ENCODE results near the gene LY86. TPM values are rescaled to one million over a fixed set of nuclear protein-coding genes. Genes with fewer than 3 reads are reported as not detected.
A peak's percentile ranks its signal among the peaks of the same experiment; 100 is the strongest.

LY86 gene
- polyA plus RNA-seq, 4 donors = 2.8 to 3.4 (median 3.0) TPM; not detected in 1

DNA sequence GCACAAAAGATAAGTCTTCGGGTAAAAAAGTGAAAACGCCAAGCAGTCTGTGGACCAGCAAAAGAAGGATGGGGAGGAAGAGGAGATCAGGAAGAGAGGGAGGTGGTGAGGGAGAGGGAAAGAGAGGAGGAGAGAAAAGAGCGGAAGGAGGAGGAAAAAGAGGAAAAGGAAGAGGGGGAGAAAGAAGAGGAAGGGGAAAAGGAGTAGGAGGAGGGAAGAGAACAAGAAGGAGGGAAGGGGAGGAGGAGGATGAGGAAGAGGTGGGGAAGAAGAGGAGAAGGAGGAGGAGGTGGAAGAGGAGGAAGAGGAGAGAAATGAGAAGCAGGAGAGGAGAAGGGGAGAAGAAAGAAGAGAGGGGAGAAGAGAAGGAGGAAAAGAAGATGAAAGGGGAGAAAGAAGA lies 6.5 kb downstream of the LY86 start:
- no peaks in the 10 kb centered on the region for H3K36me3 ChIP-seq (ENCODE audit: control insufficient read depth in 3 of 3, insufficient read depth in 2 of 3, low read depth in 1 of 3, low read length in 3 of 3)
- H3K4me1 ChIP-seq (ENCODE audit: control insufficient read depth in 3 of 3, insufficient read depth in 2 of 3, low read depth in 1 of 3, low read length in 2 of 3) = no peaks in the 10 kb centered on the region
- no peak overlapping the region for H3K4me3 ChIP-seq (ENCODE audit: low read depth in 1 of 3, low read length in 3 of 3)
- no peak for DNase-seq
- 92 to 97% (median 93%) methylated on average over 3 of the region's 3 CpGs for WGBS, 3 donors
- no peaks in the 10 kb centered on the region for H3K9me3 ChIP-seq (ENCODE audit: control insufficient read depth in 2 of 2, insufficient read depth in 1 of 2, low read depth in 1 of 2, low read length in 1 of 2)
- H3K27me3 ChIP-seq (ENCODE audit: control insufficient read depth in 3 of 3, insufficient read depth in 3 of 3, low read length in 3 of 3) = no peaks in the 10 kb centered on the region
- no peak for FAIRE-seq
- H3K27ac ChIP-seq (ENCODE audit: low read depth in 1 of 3, low read length in 2 of 3) = no peak overlapping the region

DNA sequence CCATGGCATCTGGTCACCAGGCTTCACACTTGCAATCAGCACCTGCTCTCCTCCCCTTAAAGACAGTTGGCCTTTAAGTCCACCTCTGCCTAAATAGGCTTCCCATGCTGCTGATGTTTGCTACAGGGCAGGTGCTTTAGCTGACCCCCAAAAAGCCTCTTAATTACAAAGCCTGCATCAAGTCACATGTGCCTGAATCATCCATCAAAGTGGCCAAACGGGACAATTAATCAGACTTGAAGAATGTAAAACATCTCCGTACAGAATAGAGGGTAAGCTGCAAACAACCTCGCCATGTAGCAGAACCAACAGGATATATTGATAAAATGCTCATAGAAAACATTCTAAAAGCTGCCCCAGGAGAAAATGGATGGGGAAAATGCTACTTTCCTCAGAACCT lies 7.4 kb downstream of the LY86 start:
- FAIRE-seq (no peak), DNase-seq (no peak)
- Histone ChIP-seq H3K27me3 (ENCODE audit: control insufficient read depth in 3 of 3, insufficient read depth in 3 of 3, low read length in 3 of 3) (no peaks in the 10 kb centered on the region), H3K9me3 (ENCODE audit: control insufficient read depth in 2 of 2, insufficient read depth in 1 of 2, low read depth in 1 of 2, low read length in 1 of 2) (no peaks in the 10 kb centered on the region), H3K4me3 (ENCODE audit: low read depth in 1 of 3, low read length in 3 of 3) (no peak overlapping the region), H3K4me1 (ENCODE audit: control insufficient read depth in 3 of 3, insufficient read depth in 2 of 3, low read depth in 1 of 3, low read length in 2 of 3) (no peaks in the 10 kb centered on the region), H3K36me3 (ENCODE audit: control insufficient read depth in 3 of 3, insufficient read depth in 2 of 3, low read depth in 1 of 3, low read length in 3 of 3) (no peaks in the 10 kb centered on the region), H3K27ac (ENCODE audit: low read depth in 1 of 3, low read length in 2 of 3) (no peak overlapping the region)
- WGBS, 3 donors = 65 to 73% (median 67%) methylated on average over 3 of the region's 3 CpGs

DNA sequence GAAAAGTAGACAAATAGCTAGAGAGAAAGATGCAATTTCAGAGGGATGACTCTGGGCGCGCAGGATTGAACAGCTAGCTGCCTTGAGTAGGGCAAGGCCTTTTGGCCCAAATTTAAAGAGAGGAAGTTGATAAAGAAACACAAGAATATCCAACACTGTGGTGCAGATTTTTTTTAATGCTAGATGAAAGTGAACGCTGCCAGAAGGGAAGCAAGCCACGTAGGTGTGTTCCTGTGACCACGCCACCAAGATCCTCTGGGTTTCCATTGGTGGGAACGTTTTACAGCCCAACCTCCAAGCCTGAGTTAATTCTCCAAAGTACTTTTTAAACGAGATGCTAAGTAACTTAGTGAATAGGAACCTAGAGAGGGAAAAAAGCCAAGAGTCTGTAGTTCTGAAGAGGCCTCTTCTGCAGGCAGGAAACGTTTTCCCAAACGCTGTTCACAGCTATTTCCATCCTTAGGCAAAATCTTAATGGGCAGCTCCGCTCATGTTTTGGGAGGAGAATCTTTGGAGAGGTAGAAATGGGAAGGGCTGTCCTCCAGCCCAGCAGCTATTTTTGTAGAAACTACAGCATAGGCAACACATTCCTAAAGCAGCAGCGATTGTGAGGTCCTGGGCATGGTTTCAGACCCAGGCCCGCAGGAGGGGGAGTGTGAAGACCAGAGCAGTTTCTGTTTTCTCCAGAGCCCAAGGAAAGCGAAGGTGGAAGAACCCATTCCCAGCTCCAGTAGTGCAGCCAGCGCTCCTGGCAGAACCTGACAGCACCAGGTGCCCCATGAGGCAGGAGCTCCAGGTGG lies 8.2 kb downstream of the LY86 start:
- DNase-seq (no peak), FAIRE-seq (no peak)
- Histone ChIP-seq H3K4me1 (ENCODE audit: control insufficient read depth in 3 of 3, insufficient read depth in 2 of 3, low read depth in 1 of 3, low read length in 2 of 3) (no peaks in the 10 kb centered on the region), H3K4me3 (ENCODE audit: low read depth in 1 of 3, low read length in 3 of 3) (no peak overlapping the region), H3K27me3 (ENCODE audit: control insufficient read depth in 3 of 3, insufficient read depth in 3 of 3, low read length in 3 of 3) (no peaks in the 10 kb centered on the region), H3K27ac (ENCODE audit: low read depth in 1 of 3, low read length in 2 of 3) (peak overlapping the region in 1 of 3 donors; percentile 30), H3K9me3 (ENCODE audit: control insufficient read depth in 2 of 2, insufficient read depth in 1 of 2, low read depth in 1 of 2, low read length in 1 of 2) (no peaks in the 10 kb centered on the region), H3K36me3 (ENCODE audit: control insufficient read depth in 3 of 3, insufficient read depth in 2 of 3, low read depth in 1 of 3, low read length in 3 of 3) (no peaks in the 10 kb centered on the region)
- 61 to 71% (median 70%) methylated on average over 14 of the region's 14 CpGs for WGBS, 3 donors

DNA sequence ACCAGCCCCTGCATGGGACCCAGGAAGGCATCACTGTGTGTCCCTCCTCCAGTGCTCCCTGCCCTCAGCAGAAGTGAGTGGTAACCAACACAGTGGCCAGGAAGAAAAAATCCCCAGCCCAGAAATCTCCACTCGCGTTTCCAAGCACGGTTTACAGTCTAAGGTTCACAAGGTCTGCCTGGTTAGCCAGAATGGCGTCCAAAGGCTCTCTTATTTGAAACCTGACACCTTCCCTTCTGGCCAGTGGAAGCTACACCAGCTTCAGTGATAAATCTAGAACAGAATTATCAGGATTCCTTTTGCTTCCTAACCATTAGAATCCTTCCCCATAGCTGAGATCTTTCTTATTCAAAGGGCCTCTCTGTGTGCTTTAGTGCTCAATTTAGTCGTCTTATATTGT lies 9.2 kb downstream of the LY86 start:
- 35 to 54% (median 43%) methylated on average over 5 of the region's 5 CpGs for WGBS, 3 donors
- H3K4me3 ChIP-seq (ENCODE audit: low read depth in 1 of 3, low read length in 3 of 3) = no peak overlapping the region

DNA sequence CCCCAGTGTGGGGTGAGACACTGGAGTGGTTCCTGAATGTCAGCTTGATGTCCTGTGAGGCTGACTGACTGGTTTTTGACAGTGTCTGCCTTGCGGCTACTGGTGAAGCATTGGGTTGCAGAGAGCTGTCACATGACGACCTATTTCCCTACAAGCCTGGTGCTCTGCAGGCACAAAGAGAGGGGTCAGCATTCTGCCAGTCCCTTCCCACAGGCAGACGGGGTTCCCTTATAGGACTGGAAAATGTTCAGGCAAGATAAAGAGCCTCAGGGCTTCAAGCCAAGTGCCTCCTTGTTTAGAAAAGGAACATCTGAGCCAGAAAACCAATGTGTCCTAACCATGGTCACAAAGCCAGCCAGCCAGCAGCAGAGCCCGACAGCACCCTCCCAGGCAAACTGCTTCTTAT lies 11.0 kb downstream of the LY86 start:
- FAIRE-seq (no peak), DNase-seq (no peak)
- H3K27me3 ChIP-seq (ENCODE audit: control insufficient read depth in 3 of 3, insufficient read depth in 3 of 3, low read length in 3 of 3) = no peaks in the 10 kb centered on the region
- H3K9me3 ChIP-seq (ENCODE audit: control insufficient read depth in 2 of 2, insufficient read depth in 1 of 2, low read depth in 1 of 2, low read length in 1 of 2) = no peaks in the 10 kb centered on the region
- H3K27ac ChIP-seq (ENCODE audit: low read depth in 1 of 3, low read length in 2 of 3) = no peak overlapping the region
- H3K4me1 ChIP-seq (ENCODE audit: control insufficient read depth in 3 of 3, insufficient read depth in 2 of 3, low read depth in 1 of 3, low read length in 2 of 3) = no peaks in the 10 kb centered on the region
- 50 to 65% (median 63%) methylated on average over 4 of the region's 4 CpGs for WGBS, 3 donors
- no peaks in the 10 kb centered on the region for H3K36me3 ChIP-seq (ENCODE audit: control insufficient read depth in 3 of 3, insufficient read depth in 2 of 3, low read depth in 1 of 3, low read length in 3 of 3)
- H3K4me3 ChIP-seq (ENCODE audit: low read depth in 1 of 3, low read length in 3 of 3) = no peak overlapping the region

More for the DNA sequence above, 9.2 kb downstream of the LY86 start:
- H3K9me3 ChIP-seq (ENCODE audit: control insufficient read depth in 2 of 2, insufficient read depth in 1 of 2, low read depth in 1 of 2, low read length in 1 of 2) = no peaks in the 10 kb centered on the region
- FAIRE-seq = no peak
- H3K27me3 ChIP-seq (ENCODE audit: control insufficient read depth in 3 of 3, insufficient read depth in 3 of 3, low read length in 3 of 3) = no peaks in the 10 kb centered on the region
- H3K4me1 ChIP-seq (ENCODE audit: control insufficient read depth in 3 of 3, insufficient read depth in 2 of 3, low read depth in 1 of 3, low read length in 2 of 3) = no peaks in the 10 kb centered on the region
- no peaks in the 10 kb centered on the region for H3K36me3 ChIP-seq (ENCODE audit: control insufficient read depth in 3 of 3, insufficient read depth in 2 of 3, low read depth in 1 of 3, low read length in 3 of 3)
- no peak overlapping the region for H3K27ac ChIP-seq (ENCODE audit: low read depth in 1 of 3, low read length in 2 of 3)
- no peak for DNase-seq

DNA sequence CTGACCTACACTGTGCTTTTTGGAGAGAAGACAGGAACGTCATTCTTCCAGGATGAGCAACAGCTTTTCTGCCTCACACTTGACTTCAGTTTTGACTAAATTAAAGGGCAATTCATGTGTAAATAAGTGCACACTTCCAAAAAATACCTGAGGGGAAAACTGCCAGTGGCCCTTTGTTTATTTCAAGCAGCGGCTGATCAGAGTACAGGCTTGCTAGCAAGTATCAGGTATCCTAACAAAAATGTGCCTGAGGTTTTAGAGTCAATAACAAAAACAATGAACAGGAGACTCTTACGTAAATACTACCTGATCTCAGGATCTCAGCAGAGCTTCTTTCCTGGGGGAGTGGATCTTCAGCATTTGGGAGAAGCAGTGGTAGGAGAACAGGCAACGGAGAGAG lies 12.4 kb downstream of the LY86 start:
- DNase-seq (no peak), FAIRE-seq (no peak)
- H3K27me3 ChIP-seq (ENCODE audit: control insufficient read depth in 3 of 3, insufficient read depth in 3 of 3, low read length in 3 of 3) = no peaks in the 10 kb centered on the region
- 60 to 76% (median 65%) methylated on average over 4 of the region's 4 CpGs for WGBS, 3 donors
- no peak overlapping the region for H3K27ac ChIP-seq (ENCODE audit: low read depth in 1 of 3, low read length in 2 of 3)
- H3K4me1 ChIP-seq (ENCODE audit: control insufficient read depth in 3 of 3, insufficient read depth in 2 of 3, low read depth in 1 of 3, low read length in 2 of 3) = no peaks in the 10 kb centered on the region
- H3K36me3 ChIP-seq (ENCODE audit: control insufficient read depth in 3 of 3, insufficient read depth in 2 of 3, low read depth in 1 of 3, low read length in 3 of 3) = no peaks in the 10 kb centered on the region
- no peak overlapping the region for H3K4me3 ChIP-seq (ENCODE audit: low read depth in 1 of 3, low read length in 3 of 3)
- no peaks in the 10 kb centered on the region for H3K9me3 ChIP-seq (ENCODE audit: control insufficient read depth in 2 of 2, insufficient read depth in 1 of 2, low read depth in 1 of 2, low read length in 1 of 2)

DNA sequence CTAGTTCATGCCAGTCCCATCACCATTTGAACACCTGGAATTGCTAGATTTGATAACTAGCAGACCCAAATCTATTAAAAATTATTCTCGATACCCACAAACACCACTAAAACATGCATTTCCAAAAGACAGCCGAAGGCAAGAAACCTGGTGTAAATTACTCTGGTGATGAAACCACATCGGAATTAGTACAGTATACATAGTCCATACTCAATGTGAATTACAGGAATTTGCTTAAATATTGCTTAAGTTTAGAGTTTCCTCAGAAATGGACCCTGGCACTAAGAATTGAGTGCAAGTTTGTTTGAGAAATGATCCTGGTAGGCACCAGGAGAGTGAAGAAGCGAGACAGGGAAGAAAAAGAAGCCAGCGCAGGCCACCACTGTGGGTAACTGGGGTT lies 13.7 kb downstream of the LY86 start:
- no peak overlapping the region for H3K4me3 ChIP-seq (ENCODE audit: low read depth in 1 of 3, low read length in 3 of 3)
- H3K27ac ChIP-seq (ENCODE audit: low read depth in 1 of 3, low read length in 2 of 3) = no peak overlapping the region
- WGBS, 3 donors = 88 to 95% (median 93%) methylated on average over 5 of the region's 5 CpGs
- no peaks in the 10 kb centered on the region for H3K4me1 ChIP-seq (ENCODE audit: control insufficient read depth in 3 of 3, insufficient read depth in 2 of 3, low read depth in 1 of 3, low read length in 2 of 3)
- FAIRE-seq (no peak), DNase-seq (no peak)
- no peaks in the 10 kb centered on the region for H3K36me3 ChIP-seq (ENCODE audit: control insufficient read depth in 3 of 3, insufficient read depth in 2 of 3, low read depth in 1 of 3, low read length in 3 of 3)
- H3K27me3 ChIP-seq (ENCODE audit: control insufficient read depth in 3 of 3, insufficient read depth in 3 of 3, low read length in 3 of 3) = no peaks in the 10 kb centered on the region
- no peaks in the 10 kb centered on the region for H3K9me3 ChIP-seq (ENCODE audit: control insufficient read depth in 2 of 2, insufficient read depth in 1 of 2, low read depth in 1 of 2, low read length in 1 of 2)

DNA sequence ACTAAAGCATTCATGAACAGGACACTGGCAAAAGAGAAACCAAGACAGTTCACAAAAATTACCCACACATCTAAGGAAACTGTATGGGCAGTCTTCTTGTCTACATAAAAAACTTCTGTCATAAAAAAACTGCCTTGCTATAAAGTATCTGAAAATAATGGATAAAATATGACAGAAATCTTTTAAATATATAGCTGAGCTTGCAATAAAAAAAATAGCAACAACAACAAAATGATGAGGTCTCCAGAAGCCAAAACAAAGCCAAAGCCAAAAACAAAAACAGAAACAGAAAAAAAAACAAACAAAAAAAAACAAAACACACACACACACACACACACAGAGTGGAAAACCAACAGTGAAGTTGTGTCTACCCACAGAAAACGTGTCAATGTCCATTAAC lies 14.8 kb downstream of the LY86 start:
- no peak overlapping the region for H3K27ac ChIP-seq (ENCODE audit: low read depth in 1 of 3, low read length in 2 of 3)
- H3K9me3 ChIP-seq (ENCODE audit: control insufficient read depth in 2 of 2, insufficient read depth in 1 of 2, low read depth in 1 of 2, low read length in 1 of 2) = no peaks in the 10 kb centered on the region
- FAIRE-seq (no peak), DNase-seq (no peak)
- WGBS, 3 donors = 70 to 82% (median 76%) methylated on average over 1 of the region's 1 CpG
- H3K4me3 ChIP-seq (ENCODE audit: low read depth in 1 of 3, low read length in 3 of 3) = no peak overlapping the region
- H3K4me1 ChIP-seq (ENCODE audit: control insufficient read depth in 3 of 3, insufficient read depth in 2 of 3, low read depth in 1 of 3, low read length in 2 of 3) = no peaks in the 10 kb centered on the region
- H3K36me3 ChIP-seq (ENCODE audit: control insufficient read depth in 3 of 3, insufficient read depth in 2 of 3, low read depth in 1 of 3, low read length in 3 of 3) = no peaks in the 10 kb centered on the region
- H3K27me3 ChIP-seq (ENCODE audit: control insufficient read depth in 3 of 3, insufficient read depth in 3 of 3, low read length in 3 of 3) = no peaks in the 10 kb centered on the region

DNA sequence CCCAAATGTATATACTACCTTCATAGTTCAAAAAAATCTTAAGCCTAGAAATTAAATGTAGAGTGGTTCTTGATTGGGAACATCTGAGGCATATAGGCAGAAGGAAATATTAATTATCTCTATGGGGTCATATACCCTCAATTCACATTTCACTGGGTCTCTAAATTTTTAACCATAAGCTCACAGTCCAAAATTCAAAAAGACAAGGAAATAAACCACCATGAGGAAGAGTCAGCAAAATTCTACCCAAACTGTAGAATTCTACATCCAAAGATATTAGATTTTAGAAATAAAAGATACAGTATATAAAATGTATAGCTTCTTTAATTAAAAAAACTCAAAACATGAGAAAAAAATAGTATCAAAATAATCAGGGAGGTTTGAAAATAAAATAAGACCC lies 15.5 kb downstream of the LY86 start:
- Histone ChIP-seq H3K9me3 (ENCODE audit: control insufficient read depth in 2 of 2, insufficient read depth in 1 of 2, low read depth in 1 of 2, low read length in 1 of 2) (no peaks in the 10 kb centered on the region), H3K4me1 (ENCODE audit: control insufficient read depth in 3 of 3, insufficient read depth in 2 of 3, low read depth in 1 of 3, low read length in 2 of 3) (no peaks in the 10 kb centered on the region), H3K27ac (ENCODE audit: low read depth in 1 of 3, low read length in 2 of 3) (no peak overlapping the region), H3K4me3 (ENCODE audit: low read depth in 1 of 3, low read length in 3 of 3) (no peak overlapping the region), H3K36me3 (ENCODE audit: control insufficient read depth in 3 of 3, insufficient read depth in 2 of 3, low read depth in 1 of 3, low read length in 3 of 3) (no peaks in the 10 kb centered on the region), H3K27me3 (ENCODE audit: control insufficient read depth in 3 of 3, insufficient read depth in 3 of 3, low read length in 3 of 3) (no peaks in the 10 kb centered on the region)
- no peak for FAIRE-seq
- DNase-seq = no peak
